HCT116 (cell line): ENCODE results near the gene AAR2. TPM values are rescaled to one million over a fixed set of nuclear protein-coding genes. Genes with fewer than 3 reads are reported as not detected.

ENCODE experiments used
- ATAC-seq: fragments of 200-7000 bp; cut with Tn5 transposase; 2 replicates; pipeline ENCODE4 v1.9.1; 2020; ENCODE audit warnings: mild to moderate bottlenecking, moderate library complexity
- BruUV-seq: library from RNA; stranded (reverse); fragments of 400-500 nt; replicated peaks from 2 replicates; lab custom pipeline; 2021; lab: Mats Ljungman, UMichigan
- CTCF ChIA-PET: fragments of 300-600 bp; sonication (Branson Sonifier 250); formaldehyde crosslinking; loops from one replicate; lab custom pipeline; 2021; ENCODE audit warnings: antibody characterized with exemption; lab: Charles Lee
- POLR2A ChIA-PET: fragments of 300-600, 350-600 bp; sonication (Branson Sonifier 250); formaldehyde crosslinking; loops from one replicate; lab custom pipeline; 2021; ENCODE audit warnings: antibody characterized with exemption; lab: Charles Lee
- RAD21 ChIA-PET, 2 experiments: fragments of 300-600 bp; sonication (Branson Sonifier 250); formaldehyde crosslinking; loops; one replicate each; lab custom pipeline; 2023; ENCODE audit warnings: low total read pairs in 2 of 2; ENCODE audit not compliant: uncharacterized antibody in 2 of 2, unreplicated experiment in 2 of 2, low non-redundant PET in 1 of 2; lab: Charles Lee
- DNase-seq: peaks from one replicate; pipeline ENCODE4 v3.0.0-alpha.2; 2010; ENCODE audit warnings: low read depth, low spot score
- H2AFZ ChIP-seq: fragments of 200-600 bp; shearing (Covaris generic), sonication (generic); 2 replicates; pipeline ENCODE4 v1.6.1; 2017; ENCODE audit warnings: low read depth, mixed run types, mixed read lengths, antibody characterized with exemption, low read length; ENCODE audit not compliant: poor library complexity, severe bottlenecking
- H3K27ac ChIP-seq: 2 replicates; pipeline ENCODE4 v1.5.1; 2012; ENCODE audit warnings: low read depth, low read length
- H3K27me3 ChIP-seq: fragments of 200-600 bp; sonication (generic); 2 replicates; pipeline ENCODE4 v1.6.1; 2016; ENCODE audit warnings: mixed run types, low read length, mixed read lengths; ENCODE audit not compliant: insufficient read depth
- H3K36me3 ChIP-seq, 2 experiments: fragments of 200-500 bp in 1 of 2; fragments of 200-600 bp in 1 of 2; sonication (Bioruptor generic) in 1 of 2; sonication (generic) in 1 of 2; 2 replicates each; pipeline versions ENCODE4 v1.5.1 to v1.6.1; 2014 to 2016; ENCODE audit warnings: low read length in 2 of 2, inconsistent platforms in 1 of 2, mixed read lengths in 1 of 2, mixed run types in 1 of 2; ENCODE audit not compliant: insufficient read depth in 2 of 2, control insufficient read depth in 1 of 2
- H3K4me1 ChIP-seq, 2 experiments: fragments of 200-600 bp in 1 of 2; sonication (generic) in 1 of 2; 2 replicates each; pipeline versions ENCODE4 v1.5.1 to v1.6.1; 2012 to 2017; ENCODE audit warnings: low read length in 2 of 2, inconsistent platforms in 1 of 2, mild to moderate bottlenecking in 1 of 2, mixed read lengths in 1 of 2, mixed run types in 1 of 2, moderate library complexity in 1 of 2; ENCODE audit not compliant: insufficient read depth in 2 of 2, control insufficient read depth in 1 of 2
- H3K4me2 ChIP-seq: fragments of 200-600 bp; sonication (generic); 2 replicates; pipeline ENCODE4 v1.6.1; 2017; ENCODE audit warnings: mixed run types, low read length, mixed read lengths
- H3K4me3 ChIP-seq, 2 experiments: fragments of 200-600 bp in 1 of 2; sonication (generic) in 1 of 2; replicated peaks in 1 of 2; 2 replicates each; pipeline ENCODE4 v1.5.1; 2011 to 2016; ENCODE audit warnings: low read length in 2 of 2, control low read depth in 1 of 2, low read depth in 1 of 2, mild to moderate bottlenecking in 1 of 2, mixed read lengths in 1 of 2, mixed run types in 1 of 2
- H3K79me2 ChIP-seq: fragments of 200-600 bp; sonication (generic); 2 replicates; pipeline ENCODE4 v1.6.1; 2017; ENCODE audit warnings: mild to moderate bottlenecking, mixed run types, low read length, moderate library complexity, mixed read lengths; ENCODE audit not compliant: insufficient read depth
- H3K9ac ChIP-seq: fragments of 200-600 bp; sonication (generic); 2 replicates; pipeline ENCODE4 v1.6.1; 2016; ENCODE audit warnings: low read length, mixed read lengths
- H3K9me2 ChIP-seq: fragments of 200-600 bp; sonication (generic), shearing (Covaris generic); 2 replicates; pipeline ENCODE4 v1.6.1; 2017; ENCODE audit warnings: mixed run types, mild to moderate bottlenecking, moderate library complexity; ENCODE audit not compliant: insufficient read depth
- H3K9me3 ChIP-seq, 2 experiments: fragments of 200-500 bp in 1 of 2; fragments of 200-600 bp in 1 of 2; sonication (Bioruptor generic) in 1 of 2; sonication (generic) in 1 of 2; 2 replicates each; pipeline ENCODE4 v1.6.1; 2014 to 2017; ENCODE audit warnings: low read length in 2 of 2, mixed read lengths in 2 of 2, inconsistent platforms in 1 of 2, low read depth in 1 of 2, mild to moderate bottlenecking in 1 of 2, mixed run types in 1 of 2, moderate library complexity in 1 of 2; ENCODE audit not compliant: control insufficient read depth in 1 of 2, insufficient read depth in 1 of 2
- H4K20me1 ChIP-seq: fragments of 200-600 bp; sonication (generic), shearing (Covaris generic); 2 replicates; pipeline ENCODE4 v1.6.1; 2017; ENCODE audit warnings: mixed run types, mild to moderate bottlenecking, moderate library complexity; ENCODE audit not compliant: insufficient read depth
- EGR1 ChIP-seq: IDR thresholded peaks from 2 replicates; pipeline ENCODE4 v1.6.1; 2012; ENCODE audit warnings: low read depth
- EZH2 ChIP-seq: fragments of 200-600 bp; sonication (generic); IDR thresholded peaks from 2 replicates; pipeline ENCODE4 v1.6.1; 2017; ENCODE audit warnings: antibody characterized with exemption, mixed run types
- JUND ChIP-seq: IDR thresholded peaks from 2 replicates; pipeline ENCODE4 v1.6.1; 2012
- POLR2A ChIP-seq: IDR thresholded peaks from 2 replicates; pipeline ENCODE4 v1.7.0; 2011; ENCODE audit warnings: borderline replicate concordance; ENCODE audit not compliant: insufficient read depth, insufficient read length; ENCODE audit errors: extremely low read depth
- RAD21 ChIP-seq: IDR thresholded peaks from 2 replicates; pipeline ENCODE4 v1.6.1; 2012; ENCODE audit warnings: low read depth, mild to moderate bottlenecking
- ZNF274 ChIP-seq: fragments of 200-500 bp; sonication (Bioruptor generic); IDR thresholded peaks from 2 replicates; pipeline ENCODE4 v1.6.1; 2014; ENCODE audit warnings: mild to moderate bottlenecking, low read depth, low read length, inconsistent platforms
- intact Hi-C: fragments of 100-400 bp; cut with micrococcal nuclease; formaldehyde crosslinking; loops from 2 replicates; pipeline ENCODE4 v1.10.0; 2022
- total RNA-seq: library from RNA; stranded (reverse); gene quantifications from one replicate; pipeline ENCODE4 v1.2.1, GENCODE V29; 2021; ENCODE audit not compliant: unreplicated experiment
- TF ChIP-seq, protein P1 (sequence below): IDR thresholded peaks from 2 replicates; pipeline ENCODE4 v1.6.1; 2012
- TF ChIP-seq, protein P2 (sequence below): IDR thresholded peaks from 2 replicates; pipeline ENCODE4 v1.6.1; 2011; ENCODE audit warnings: mild to moderate bottlenecking, low read length, moderate library complexity; ENCODE audit not compliant: insufficient replicate concordance; ENCODE audit errors: extremely low read depth

AAR2 gene
- total RNA-seq, 1 experiment from 2014 or later: 23.3 TPM

DNA sequence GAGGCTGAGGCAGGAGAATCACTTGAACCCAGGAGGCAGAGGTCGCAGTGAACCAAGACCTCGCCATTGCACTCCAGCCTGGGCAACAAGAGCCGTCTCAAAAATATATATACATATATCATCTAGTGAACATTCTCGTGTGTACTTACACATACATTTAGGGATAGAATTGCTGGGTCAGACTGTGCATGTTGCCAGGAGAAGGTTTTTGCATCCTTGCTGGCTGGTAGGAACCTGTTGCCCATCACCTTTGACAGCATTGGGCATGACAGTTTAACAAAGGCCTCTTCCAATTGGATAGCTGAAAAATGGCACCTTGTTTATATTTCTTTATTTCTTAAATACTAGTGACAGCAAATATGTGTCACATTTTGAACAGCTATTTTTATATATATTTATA, 5.4 kb downstream of the AAR2 start:
- H3K4me2 ChIP-seq: no peak overlapping the region
- peaks cover 40 to 56% of the 10 kb centered on the region in 2 experiments; a peak in 3 of 4 replicates for H3K36me3 ChIP-seq
- peaks cover 4 to 8% of the 10 kb centered on the region in 2 experiments for H3K4me1 ChIP-seq
- CTCF ChIA-PET: no interaction called here
- H3K9ac ChIP-seq: no peak overlapping the region
- no peaks in the 10 kb centered on the region for H3K9me3 ChIP-seq
- DNase-seq (no peak), ATAC-seq (no peak)
- no peak overlapping the region for H2AFZ ChIP-seq
- H3K79me2 ChIP-seq: peaks cover 73% of the 10 kb centered on the region
- RAD21 ChIA-PET: no interaction called here
- no peak overlapping the region for H3K27ac ChIP-seq
- POLR2A ChIA-PET: no interaction called here
- no peak for TF ChIP-seq POLR2A
- TF ChIP-seq, protein P1, sequence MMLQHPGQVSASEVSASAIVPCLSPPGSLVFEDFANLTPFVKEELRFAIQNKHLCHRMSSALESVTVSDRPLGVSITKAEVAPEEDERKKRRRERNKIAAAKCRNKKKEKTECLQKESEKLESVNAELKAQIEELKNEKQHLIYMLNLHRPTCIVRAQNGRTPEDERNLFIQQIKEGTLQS: no peak
- TF ChIP-seq RAD21: no peak
- TF ChIP-seq EZH2: no peak
- TF ChIP-seq JUND: no peak
- 0 out of 2 replicates have a peak, but pooled peaks cover 5% of the 10 kb centered on the region for H4K20me1 ChIP-seq
- no peaks in the 10 kb centered on the region for H3K27me3 ChIP-seq
- no peak overlapping the region for H3K4me3 ChIP-seq
- intact Hi-C loops: no loop called here
- no TSS peak for BruUV-seq
- H3K9me2 ChIP-seq: no peaks in the 10 kb centered on the region

DNA sequence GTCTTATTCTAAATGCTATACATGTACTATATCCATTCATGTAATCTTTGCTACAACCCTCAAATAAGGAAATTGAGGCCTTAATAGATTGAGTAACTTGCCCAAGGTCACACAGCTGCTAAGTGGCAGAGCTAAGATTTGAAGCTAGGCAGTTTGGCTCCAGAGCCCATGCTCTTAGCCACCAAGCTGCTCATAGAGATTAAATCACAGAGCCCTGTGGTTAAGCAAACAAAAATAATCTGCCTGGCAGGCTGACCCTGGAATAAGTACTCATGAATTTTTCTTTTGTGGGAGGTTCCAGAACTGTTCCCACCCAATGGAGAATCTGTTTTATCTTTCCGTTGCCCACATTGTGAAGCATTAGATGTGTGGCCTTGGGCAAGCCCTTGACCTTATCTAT, 7.4 kb downstream of the AAR2 start:
- Histone ChIP-seq H3K4me2 (no peak overlapping the region), H3K79me2 (peaks cover 60% of the 10 kb centered on the region), H3K4me1 (no peaks in the 10 kb centered on the region), H3K9me2 (no peaks in the 10 kb centered on the region), H3K27ac (no peak overlapping the region), H3K36me3 (peaks cover 53 to 67% of the 10 kb centered on the region in 2 experiments; a peak in 3 of 4 replicates), H3K4me3 (no peak overlapping the region), H2AFZ (no peak overlapping the region), H4K20me1 (0 out of 2 replicates have a peak, but pooled peaks cover 5% of the 10 kb centered on the region), H3K9ac (no peak overlapping the region), H3K9me3 (no peaks in the 10 kb centered on the region), H3K27me3 (no peaks in the 10 kb centered on the region)
- intact Hi-C loops: no loop called here
- TF ChIP-seq ZNF274: no peak
- TF ChIP-seq EGR1: no peak
- TF ChIP-seq, protein P2, sequence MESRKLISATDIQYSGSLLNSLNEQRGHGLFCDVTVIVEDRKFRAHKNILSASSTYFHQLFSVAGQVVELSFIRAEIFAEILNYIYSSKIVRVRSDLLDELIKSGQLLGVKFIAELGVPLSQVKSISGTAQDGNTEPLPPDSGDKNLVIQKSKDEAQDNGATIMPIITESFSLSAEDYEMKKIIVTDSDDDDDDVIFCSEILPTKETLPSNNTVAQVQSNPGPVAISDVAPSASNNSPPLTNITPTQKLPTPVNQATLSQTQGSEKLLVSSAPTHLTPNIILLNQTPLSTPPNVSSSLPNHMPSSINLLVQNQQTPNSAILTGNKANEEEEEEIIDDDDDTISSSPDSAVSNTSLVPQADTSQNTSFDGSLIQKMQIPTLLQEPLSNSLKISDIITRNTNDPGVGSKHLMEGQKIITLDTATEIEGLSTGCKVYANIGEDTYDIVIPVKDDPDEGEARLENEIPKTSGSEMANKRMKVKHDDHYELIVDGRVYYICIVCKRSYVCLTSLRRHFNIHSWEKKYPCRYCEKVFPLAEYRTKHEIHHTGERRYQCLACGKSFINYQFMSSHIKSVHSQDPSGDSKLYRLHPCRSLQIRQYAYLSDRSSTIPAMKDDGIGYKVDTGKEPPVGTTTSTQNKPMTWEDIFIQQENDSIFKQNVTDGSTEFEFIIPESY: no peak
- no peak for TF ChIP-seq EZH2
- CTCF ChIA-PET: no interaction called here
- RAD21 ChIA-PET: no interaction called here
- POLR2A ChIA-PET: no interaction called here
- BruUV-seq: no TSS peak
- ATAC-seq (no peak), DNase-seq (no peak)
